ENCODE data around the gene JADE3.

The JADE3 gene

GRCh38 chrX:46912098-46912602, at the start of gene JADE3:
Gene JADE3, plus strand, starts transcription at chrX:46912421. Its CDS starts 72,474 bp downstream, at chrX:46984895.
- peak; percentile 4 for DNase-seq

GRCh38 chrX:46863072-46863471, 49.1 kb upstream of the JADE3 start:
- DNase-seq: no peak

DNA sequence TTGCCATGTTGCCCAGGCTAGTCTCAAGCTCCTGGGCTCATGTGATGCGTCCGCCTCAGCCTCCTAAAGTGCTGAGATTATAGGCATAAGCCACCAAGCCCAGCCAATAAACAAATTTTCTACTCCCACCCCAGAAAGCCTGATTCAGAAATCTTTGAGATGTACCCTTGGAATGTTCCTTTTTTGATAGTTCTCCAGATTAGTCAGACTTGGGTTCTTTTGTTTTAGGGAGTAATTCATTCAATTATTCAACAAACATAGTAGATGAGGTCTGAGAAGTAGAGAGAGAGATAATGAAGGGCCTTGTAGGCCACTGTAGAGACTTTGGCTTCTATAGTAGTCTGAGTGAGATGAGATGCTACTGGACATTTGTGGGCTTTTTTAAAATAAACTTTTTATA, 47.6 kb upstream of the JADE3 start:
- DNase-seq: no peak

GRCh38 chrX:46865281-46865680, 46.9 kb upstream of the JADE3 start:
- no peak for DNase-seq

GRCh38 chrX:46866726-46867125, 45.5 kb upstream of the JADE3 start:
- DNase-seq: no peak

DNA sequence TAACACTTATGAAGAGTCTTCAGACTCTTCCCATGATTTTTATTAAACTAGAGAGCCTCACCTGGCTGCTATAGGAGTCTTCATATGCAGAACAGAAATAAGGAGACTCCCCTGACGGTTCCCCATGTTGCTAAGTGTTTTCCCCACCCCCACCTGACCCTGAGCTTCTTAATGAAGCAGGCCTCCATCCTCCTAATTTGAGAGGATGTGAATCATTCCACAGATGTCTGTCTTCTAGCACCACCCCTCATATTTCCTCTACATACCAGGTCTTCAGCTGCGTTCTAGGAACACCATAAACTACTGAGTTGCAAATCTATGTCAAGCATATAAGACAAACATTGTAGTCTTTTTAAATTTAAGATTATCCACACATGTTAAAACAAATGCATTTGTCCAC, 38.5 kb upstream of the JADE3 start:
- DNase-seq: no peak

DNA sequence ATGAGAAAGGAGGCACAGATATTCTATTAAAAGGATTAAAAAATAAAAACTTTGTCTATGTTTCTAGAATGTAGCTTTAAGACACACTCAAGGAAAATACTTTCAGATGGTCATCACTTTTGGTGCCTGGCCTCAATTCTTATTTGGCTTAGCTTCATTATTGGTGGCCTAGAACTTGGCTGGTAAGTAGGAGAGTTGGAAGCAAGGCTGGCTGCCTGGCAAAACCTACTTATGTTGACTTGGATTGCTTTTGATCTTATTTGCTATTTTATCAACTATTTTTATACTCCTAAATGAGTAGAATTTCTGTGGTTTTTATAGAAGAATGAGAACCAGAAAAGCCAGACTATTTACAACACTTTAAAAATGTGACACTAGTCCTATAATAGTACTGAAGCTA, 35.3 kb upstream of the JADE3 start:
- no peak for DNase-seq

GRCh38 chrX:46882266-46882665, 30.0 kb upstream of the JADE3 start:
- DNase-seq: no peak

GRCh38 chrX:46884799-46885198, 27.4 kb upstream of the JADE3 start:
- no peak for DNase-seq

GRCh38 chrX:46898207-46898606, 14.0 kb upstream of the JADE3 start:
- DNase-seq: no peak

DNA sequence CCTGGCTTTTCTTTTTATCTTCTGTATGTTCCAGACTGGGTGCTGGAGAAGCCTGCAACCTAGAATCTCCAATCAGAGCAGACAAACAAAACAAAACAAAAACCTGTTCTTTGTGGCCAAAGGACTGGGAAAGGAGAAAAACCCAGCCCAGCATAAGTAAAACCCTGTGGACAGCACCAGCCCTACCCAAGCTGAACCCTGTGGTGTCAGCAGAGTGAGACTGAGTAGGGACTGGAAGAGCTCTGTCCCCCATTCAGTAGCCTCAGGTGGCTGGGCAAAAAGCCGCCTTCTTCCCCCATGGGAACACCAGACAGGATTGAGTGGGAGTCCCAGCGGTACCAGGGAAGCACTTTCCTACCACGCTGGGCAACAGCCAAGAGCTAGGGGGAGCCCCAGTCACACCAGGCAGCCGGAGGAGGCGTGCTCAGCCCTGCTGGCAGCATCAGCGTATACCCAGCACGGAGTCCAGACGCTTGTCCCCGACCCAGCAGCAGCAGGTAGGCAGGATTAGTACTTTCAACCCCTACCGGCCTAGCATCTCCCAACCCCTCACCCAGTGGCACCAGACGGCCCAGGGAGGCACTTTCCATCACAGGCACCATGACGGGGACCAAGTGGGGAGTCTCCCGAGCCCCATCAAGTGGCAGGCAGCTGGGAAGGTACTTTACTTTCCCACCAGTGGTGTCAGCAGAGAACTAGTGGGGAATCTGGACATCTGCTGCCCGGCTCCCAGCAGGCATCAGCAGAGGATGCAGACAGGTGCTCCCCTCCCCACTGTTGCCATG, 8.6 kb upstream of the JADE3 start:
- peak; percentile 46 for DNase-seq

DNA sequence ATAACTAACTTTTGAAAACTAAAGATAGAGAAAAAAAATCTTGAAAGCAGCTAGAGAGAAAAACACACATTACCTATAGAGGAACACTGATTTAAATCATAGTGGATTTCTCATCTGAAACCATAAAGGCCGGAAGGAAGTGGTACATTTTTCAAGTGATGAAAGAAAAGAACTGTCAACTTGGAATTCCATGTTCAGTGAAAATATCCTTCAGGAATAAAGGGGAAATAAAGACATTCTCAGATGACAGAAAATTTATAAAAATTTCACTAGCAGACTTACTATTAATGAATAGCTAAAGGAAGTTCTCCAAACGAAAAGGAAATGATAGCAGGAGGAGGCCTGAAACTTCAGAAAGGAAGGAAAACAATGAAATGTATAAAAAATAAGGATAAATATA, 7.6 kb upstream of the JADE3 start:
- DNase-seq: no peak

DNA sequence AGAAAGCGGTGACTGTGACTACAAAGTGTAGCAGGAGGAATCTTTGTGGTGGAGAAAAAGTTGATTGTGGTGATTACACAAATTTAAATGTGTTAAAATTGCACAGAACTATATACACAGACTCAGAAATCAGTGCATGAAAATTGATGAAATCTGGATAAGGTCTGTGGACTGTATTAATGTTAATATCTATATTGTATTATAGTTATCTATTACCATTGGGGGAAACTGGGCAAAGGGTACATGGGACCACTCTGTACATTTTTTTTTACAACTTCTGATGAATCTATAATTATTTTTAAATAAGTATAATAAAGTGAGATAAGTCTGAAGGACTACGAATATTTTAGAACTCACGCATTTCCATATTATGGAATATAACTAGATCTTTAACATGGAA, 1.8 kb upstream of the JADE3 start:
- no peak for DNase-seq

DNA sequence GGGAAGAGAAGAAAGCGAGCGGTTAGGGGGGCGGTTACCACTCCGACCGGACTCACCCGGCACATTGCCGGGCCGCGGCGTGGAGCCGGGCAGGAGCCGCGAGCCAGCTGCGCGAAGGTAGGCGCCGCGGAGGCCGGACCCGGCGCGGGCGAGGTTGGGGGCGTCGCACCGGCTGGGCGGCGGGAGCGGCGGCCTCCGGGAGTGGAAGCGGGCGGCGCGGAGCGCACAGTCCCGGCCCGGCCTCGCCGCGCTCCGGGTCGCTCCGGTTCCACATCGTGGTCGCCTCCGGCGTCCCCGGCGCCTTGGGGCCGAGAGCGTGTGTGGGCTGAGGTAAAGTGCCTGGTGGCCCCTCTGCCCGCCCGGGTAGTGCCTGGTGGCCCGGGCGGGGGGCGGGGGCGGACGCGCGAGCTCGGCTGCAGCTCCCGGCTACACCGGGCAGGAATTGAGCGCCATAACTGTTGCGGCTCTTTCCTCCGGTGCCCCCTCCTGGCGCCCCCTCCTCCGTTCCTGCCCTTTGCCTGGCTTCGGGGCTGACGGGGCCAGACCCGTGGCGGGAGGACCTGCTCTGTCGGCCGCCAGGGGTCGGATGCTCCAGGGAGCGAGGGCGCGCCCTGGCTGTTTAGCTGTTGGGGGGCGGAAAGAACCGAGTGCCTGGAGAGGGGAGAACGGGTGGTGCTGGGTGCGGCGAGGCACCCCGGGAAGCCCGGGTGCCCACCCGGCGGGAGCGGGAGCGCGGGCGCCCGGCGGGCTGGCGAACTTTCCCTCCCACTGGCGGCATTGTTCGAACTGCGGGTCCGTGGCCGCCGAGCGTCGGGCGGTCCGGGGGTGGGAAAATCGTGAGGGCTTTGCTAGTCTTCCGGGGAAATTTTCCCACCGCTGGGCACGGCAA, 626 bp downstream of the JADE3 start:
- peak; percentile 7 for DNase-seq

DNA sequence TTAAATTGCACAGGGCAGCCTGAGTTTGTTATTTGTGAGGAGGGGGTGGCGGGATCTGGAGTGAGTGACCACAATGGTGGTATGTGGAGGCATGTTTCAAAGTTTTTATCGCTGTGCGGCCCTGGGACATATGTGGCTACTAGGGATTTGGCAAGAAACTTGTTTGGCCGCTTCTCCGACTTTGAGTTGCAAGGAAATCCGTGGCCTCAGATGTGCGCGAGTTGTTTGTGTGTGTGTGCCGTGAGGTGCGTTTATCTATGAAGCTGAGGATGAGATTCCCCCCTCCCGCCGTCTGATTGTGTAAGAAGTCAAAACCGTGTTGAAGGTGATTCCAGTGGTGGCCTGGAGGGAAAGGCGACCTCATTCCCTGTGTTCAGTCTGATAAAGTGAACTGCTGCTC, 1.4 kb downstream of the JADE3 start:
- no peak for DNase-seq

DNA sequence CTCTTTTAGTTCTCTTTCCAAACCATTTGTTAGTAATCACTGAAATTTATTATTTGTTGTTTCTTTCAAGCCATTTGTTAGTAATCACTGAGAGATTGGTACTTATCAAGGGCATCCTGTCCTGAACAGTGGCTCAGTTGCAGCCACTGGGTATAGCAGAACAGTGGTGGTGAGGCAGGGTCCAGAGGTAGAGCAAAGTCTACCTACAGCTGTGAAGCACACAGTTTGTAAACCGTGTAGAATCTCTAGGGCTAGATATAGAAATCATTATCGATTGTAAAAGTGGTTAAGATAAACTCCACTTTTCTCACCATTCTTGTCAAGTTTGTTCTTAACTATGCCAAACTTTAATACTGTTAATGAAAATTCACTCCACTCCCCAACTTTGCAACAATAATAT, 4.1 kb downstream of the JADE3 start:
- no peak for DNase-seq

GRCh38 chrX:46917622-46918021, 5.4 kb downstream of the JADE3 start:
- no peak for DNase-seq

DNA sequence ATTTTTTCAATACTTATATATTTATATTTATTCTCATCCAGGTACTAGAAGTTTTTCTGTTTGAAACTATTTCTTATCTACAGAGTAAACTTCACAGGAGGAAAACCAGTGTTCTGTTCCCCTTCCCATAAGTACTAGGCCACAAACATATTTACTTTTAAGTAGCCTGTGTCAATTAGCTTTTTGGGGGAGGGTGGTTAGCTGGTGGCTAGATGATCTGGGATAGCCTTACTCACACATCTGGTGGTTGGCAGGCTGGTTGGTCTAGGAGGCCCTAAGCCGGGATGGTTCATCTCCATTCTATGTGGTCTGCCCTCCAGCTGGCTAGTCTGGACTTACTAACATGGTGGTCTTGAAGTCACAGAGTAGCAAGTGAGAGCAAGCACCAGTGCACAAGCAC, 6.2 kb downstream of the JADE3 start:
- DNase-seq: no peak

GRCh38 chrX:46920235-46920634, 8.0 kb downstream of the JADE3 start:
- no peak for DNase-seq

DNA sequence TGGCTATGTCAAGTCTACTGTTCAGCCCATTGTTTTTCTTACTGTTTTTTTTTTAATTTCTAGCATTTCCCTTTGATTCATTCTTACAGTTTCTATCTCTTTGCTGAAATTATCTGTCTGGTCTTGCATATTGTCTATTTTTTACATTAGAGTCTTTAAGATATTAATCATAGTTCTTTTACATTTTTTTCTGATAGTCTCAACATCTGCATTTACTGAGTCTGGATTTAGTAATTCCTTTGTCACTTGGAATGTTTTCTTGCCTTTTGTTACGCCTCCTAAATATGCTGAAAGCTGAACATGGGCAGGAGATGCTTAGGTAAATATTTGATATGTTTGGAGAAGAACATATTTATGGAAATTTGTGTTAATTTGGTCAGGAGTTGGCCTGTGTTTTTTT, 10.4 kb downstream of the JADE3 start:
- DNase-seq: no peak

DNA sequence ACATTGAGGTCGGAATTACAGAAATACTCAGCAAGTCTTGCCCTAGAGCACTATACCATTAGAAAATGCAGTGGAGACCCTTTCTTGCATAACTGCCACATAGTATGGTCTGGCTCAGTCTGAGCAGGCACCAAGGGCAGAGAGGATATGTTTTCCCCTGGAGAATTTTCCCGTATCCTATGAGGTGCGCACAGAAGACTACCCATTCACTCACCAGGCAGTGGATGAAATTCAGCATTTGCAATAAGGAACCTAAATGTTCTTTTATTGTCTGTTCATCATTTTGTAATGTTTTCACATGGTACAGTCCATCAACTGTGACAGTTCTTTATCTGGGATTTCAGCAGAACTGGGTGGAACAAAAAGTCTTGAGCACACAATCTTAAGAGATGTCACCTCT, 15.5 kb downstream of the JADE3 start:
- no peak for DNase-seq

GRCh38 chrX:46929439-46930261, 17.4 kb downstream of the JADE3 start:
- DNase-seq: no peak

DNA sequence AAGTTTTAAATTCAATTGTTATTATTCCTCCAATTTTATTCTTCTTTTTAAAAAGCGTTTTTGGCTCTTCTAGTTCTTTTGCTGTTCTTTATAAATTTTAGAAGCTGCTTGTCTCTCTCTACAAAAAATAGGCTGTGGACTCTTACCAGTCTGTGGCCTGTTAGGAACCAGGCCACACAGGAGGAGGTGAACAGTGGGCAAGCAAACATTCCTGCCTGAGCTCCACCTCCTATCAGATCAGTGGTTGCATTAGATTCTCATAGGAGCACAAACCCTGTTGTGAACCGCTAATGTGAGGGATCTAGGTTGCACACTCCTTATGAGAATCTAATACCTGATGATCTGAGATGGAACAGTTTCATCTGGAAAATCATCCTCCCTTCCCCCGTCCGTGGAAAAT, 23.1 kb downstream of the JADE3 start:
- DNase-seq: no peak
